WTC11 (cell line): Measurements from ENCODE around the gene ESRP2. TPM values are rescaled to one million over a fixed set of nuclear protein-coding genes. Genes with fewer than 3 reads are reported as not detected.

Experiments
- ATAC-seq: fragments of 200-7000 bp; cut with Tn5 transposase; 2 replicates; pipeline ENCODE4 v1.10.0; 2021; ENCODE audit warnings: mild to moderate bottlenecking, moderate library complexity
- CTCF ChIA-PET: fragments of 300-600 bp; sonication (Branson Sonifier 250); formaldehyde crosslinking; loops from one replicate; lab custom pipeline; 2021; ENCODE audit warnings: antibody characterized with exemption; lab: Charles Lee
- POLR2A ChIA-PET: fragments of 350-600 bp; sonication (Branson Sonifier 250); formaldehyde crosslinking; loops from one replicate; lab custom pipeline; 2021; ENCODE audit warnings: antibody characterized with exemption; lab: Charles Lee
- DNase-seq: peaks from one replicate; pipeline ENCODE4 v3.0.0; 2021; ENCODE audit warnings: low spot score
- H3K27ac Mint-ChIP-seq: 2 replicates; pipeline ENCODE4 v1.8.0; 2021; ENCODE audit warnings: mixed read lengths
- H3K27me3 Mint-ChIP-seq: 2 replicates; pipeline ENCODE4 v1.8.0; 2021; ENCODE audit warnings: low read depth, mild to moderate bottlenecking, moderate library complexity, mixed read lengths
- H3K36me3 Mint-ChIP-seq: 2 replicates; pipeline ENCODE4 v1.8.0; 2021; ENCODE audit warnings: mixed read lengths
- H3K4me1 Mint-ChIP-seq: 2 replicates; pipeline ENCODE4 v1.8.0; 2022; ENCODE audit warnings: mixed read lengths
- H3K4me3 Mint-ChIP-seq: 2 replicates; pipeline ENCODE4 v1.8.0; 2021; ENCODE audit warnings: mild to moderate bottlenecking, moderate library complexity, mixed read lengths
- H3K9me3 Mint-ChIP-seq: 2 replicates; pipeline ENCODE4 v1.8.0; 2021; ENCODE audit warnings: mixed read lengths
- CREM ChIP-seq: sonication (generic); formaldehyde crosslinking; IDR thresholded peaks from 2 replicates; pipeline ENCODE4 v1.8.1; 2022; ENCODE audit warnings: mild to moderate bottlenecking, missing genetic modification reagents, moderate library complexity
- E2F5 ChIP-seq: sonication (generic); formaldehyde crosslinking; IDR thresholded peaks from 2 replicates; pipeline ENCODE4 v1.8.1; 2022; ENCODE audit warnings: mild to moderate bottlenecking, moderate library complexity, missing genetic modification reagents
- ELF4 ChIP-seq: sonication (generic); formaldehyde crosslinking; IDR thresholded peaks from 2 replicates; pipeline ENCODE4 v1.8.1; 2022; ENCODE audit warnings: low read depth, mild to moderate bottlenecking, moderate library complexity, missing genetic modification reagents
- EMX1 ChIP-seq: fragments of 250-450 bp; sonication (Bioruptor Pico); IDR thresholded peaks from 2 replicates; pipeline ENCODE4 v1.8.0; 2021; ENCODE audit warnings: mild to moderate bottlenecking
- ESRRA ChIP-seq: sonication (generic); formaldehyde crosslinking; IDR thresholded peaks from 2 replicates; pipeline ENCODE4 v1.8.1; 2022; ENCODE audit warnings: mild to moderate bottlenecking, missing genetic modification reagents, borderline replicate concordance
- IRF2 ChIP-seq: sonication (generic); formaldehyde crosslinking; IDR thresholded peaks from 2 replicates; pipeline ENCODE4 v1.8.0; 2022; ENCODE audit warnings: low read depth, missing genetic modification reagents, borderline replicate concordance
- MXD4 ChIP-seq: fragments of 250-450 bp; sonication (Bioruptor Pico); IDR thresholded peaks from 2 replicates; pipeline ENCODE4 v1.8.0; 2021; ENCODE audit warnings: mild to moderate bottlenecking, moderate library complexity, borderline replicate concordance
- NFATC4 ChIP-seq: fragments of 250-450 bp; sonication (Bioruptor Pico); IDR thresholded peaks from 2 replicates; pipeline ENCODE4 v1.9.0; 2021; ENCODE audit warnings: mild to moderate bottlenecking
- RORB ChIP-seq: fragments of 250-450 bp; sonication (Bioruptor Pico); IDR thresholded peaks from 2 replicates; pipeline ENCODE4 v1.9.0; 2021; ENCODE audit warnings: mild to moderate bottlenecking
- SOX15 ChIP-seq: fragments of 250-450 bp; sonication (Bioruptor Pico); IDR thresholded peaks from 2 replicates; pipeline ENCODE4 v1.9.0; 2021; ENCODE audit warnings: mild to moderate bottlenecking
- SP1 ChIP-seq: sonication (generic); formaldehyde crosslinking; conservative IDR thresholded peaks from 2 replicates; pipeline ENCODE4 v1.8.1; 2022; ENCODE audit warnings: missing genetic modification reagents
- ZNF121 ChIP-seq: sonication (generic); formaldehyde crosslinking; IDR thresholded peaks from 2 replicates; pipeline ENCODE4 v1.8.0; 2023; ENCODE audit warnings: missing genetic modification reagents
- ZNF512 ChIP-seq: sonication (generic); formaldehyde crosslinking; IDR thresholded peaks from 2 replicates; pipeline ENCODE4 v1.8.1; 2022; ENCODE audit warnings: missing genetic modification reagents, borderline replicate concordance
- ZNF671 ChIP-seq: fragments of 250-450 bp; sonication (Bioruptor Pico); IDR thresholded peaks from 2 replicates; pipeline ENCODE4 v1.8.0; 2021; ENCODE audit warnings: mild to moderate bottlenecking
- total RNA-seq: library from RNA; stranded (reverse); gene quantifications from 3 replicates; pipeline ENCODE4 v1.2.3, GENCODE V29; 2021
- TF ChIP-seq, protein P1 (sequence below): sonication (generic); formaldehyde crosslinking; IDR thresholded peaks from 2 replicates; pipeline ENCODE4 v1.8.1; 2023; ENCODE audit warnings: mild to moderate bottlenecking, missing genetic modification reagents
- TF ChIP-seq, protein P2 (sequence below): sonication (generic); formaldehyde crosslinking; IDR thresholded peaks from 2 replicates; pipeline ENCODE4 v1.8.0; 2023; ENCODE audit warnings: mild to moderate bottlenecking, missing genetic modification reagents
- TF ChIP-seq, protein P3 (sequence below): sonication (generic); formaldehyde crosslinking; IDR thresholded peaks from 2 replicates; pipeline ENCODE4 v1.8.0; 2023; ENCODE audit warnings: missing genetic modification reagents

The ESRP2 gene
- total RNA-seq, 1 experiment from 2014 or later: 55.0 TPM

DNA sequence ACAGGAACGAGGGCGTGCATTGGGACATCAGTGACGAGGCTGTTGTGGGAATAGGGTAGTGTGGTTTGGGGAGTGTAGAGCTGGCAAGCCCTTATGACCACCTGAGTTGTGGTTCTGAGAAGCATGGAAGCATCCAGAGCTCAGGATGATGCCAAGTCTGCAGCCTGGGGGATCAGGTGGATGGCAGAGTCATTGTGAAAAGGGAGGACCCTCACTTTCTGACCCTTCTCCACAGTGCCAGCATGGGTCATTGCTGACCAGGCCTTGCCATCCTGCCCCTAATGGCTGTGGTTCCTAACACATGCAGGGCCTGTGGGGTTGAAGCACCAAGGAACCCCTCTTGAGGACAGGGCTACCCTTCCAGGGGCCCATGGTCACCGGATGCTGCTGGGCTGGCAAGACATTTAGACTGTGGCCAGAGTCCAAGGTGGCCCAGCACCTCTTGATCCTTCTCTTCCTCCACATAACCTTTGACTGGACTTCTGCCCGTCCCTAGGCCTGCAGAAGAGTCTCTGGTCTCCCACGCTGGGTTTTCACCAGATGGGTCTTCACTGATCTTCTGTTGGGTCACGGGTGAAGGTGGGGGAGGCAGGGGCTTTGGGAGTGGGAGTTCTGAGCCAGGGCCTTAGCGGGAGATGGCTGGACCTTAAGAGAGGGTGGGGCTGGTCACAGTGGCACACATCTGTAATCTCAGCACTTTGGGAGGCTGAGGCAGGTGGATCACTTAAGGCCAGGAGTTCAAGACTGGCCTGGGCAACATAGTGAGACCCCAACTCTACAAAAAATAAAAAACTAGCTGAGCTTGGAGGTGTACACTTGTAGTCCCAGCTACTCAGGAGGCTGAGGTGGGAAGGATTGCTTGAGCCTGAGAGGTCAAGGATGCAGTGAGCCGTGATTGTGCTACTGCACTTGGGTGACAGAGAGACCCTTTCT is 7.3 kb upstream of the ESRP2 start:
- ChIA-PET POLR2A (no interaction called here), CTCF (interaction anchor here (0.6 to 3.4 kb wide), 4 partner anchors 21 to 202 kb away, joined by 3 to 28 read pairs (median 12); partner anchors contain the start of gene SLC7A6)
- Mint-ChIP-seq H3K4me3 (peak overlapping the region; percentile 97), H3K36me3 (no peaks in the 10 kb centered on the region), H3K27me3 (peaks cover 51% of the 10 kb centered on the region), H3K9me3 (no peaks in the 10 kb centered on the region), H3K4me1 (peaks cover 9% of the 10 kb centered on the region), H3K27ac (no peak overlapping the region)
- ATAC-seq (no peak), DNase-seq (no peak)
- TF ChIP-seq, protein P1, sequence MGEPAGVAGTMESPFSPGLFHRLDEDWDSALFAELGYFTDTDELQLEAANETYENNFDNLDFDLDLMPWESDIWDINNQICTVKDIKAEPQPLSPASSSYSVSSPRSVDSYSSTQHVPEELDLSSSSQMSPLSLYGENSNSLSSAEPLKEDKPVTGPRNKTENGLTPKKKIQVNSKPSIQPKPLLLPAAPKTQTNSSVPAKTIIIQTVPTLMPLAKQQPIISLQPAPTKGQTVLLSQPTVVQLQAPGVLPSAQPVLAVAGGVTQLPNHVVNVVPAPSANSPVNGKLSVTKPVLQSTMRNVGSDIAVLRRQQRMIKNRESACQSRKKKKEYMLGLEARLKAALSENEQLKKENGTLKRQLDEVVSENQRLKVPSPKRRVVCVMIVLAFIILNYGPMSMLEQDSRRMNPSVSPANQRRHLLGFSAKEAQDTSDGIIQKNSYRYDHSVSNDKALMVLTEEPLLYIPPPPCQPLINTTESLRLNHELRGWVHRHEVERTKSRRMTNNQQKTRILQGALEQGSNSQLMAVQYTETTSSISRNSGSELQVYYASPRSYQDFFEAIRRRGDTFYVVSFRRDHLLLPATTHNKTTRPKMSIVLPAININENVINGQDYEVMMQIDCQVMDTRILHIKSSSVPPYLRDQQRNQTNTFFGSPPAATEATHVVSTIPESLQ (CRISPR knock-in tag): no peak
- TF ChIP-seq EMX1 (CRISPR knock-in tag) (no peak), E2F5 (CRISPR knock-in tag) (no peak), MXD4 (no peak), ZNF121 (CRISPR knock-in tag) (0 out of 2 replicates have a peak, but pooled peaks have one; percentile 25), SOX15 (no peak)
- TF ChIP-seq, protein P2, sequence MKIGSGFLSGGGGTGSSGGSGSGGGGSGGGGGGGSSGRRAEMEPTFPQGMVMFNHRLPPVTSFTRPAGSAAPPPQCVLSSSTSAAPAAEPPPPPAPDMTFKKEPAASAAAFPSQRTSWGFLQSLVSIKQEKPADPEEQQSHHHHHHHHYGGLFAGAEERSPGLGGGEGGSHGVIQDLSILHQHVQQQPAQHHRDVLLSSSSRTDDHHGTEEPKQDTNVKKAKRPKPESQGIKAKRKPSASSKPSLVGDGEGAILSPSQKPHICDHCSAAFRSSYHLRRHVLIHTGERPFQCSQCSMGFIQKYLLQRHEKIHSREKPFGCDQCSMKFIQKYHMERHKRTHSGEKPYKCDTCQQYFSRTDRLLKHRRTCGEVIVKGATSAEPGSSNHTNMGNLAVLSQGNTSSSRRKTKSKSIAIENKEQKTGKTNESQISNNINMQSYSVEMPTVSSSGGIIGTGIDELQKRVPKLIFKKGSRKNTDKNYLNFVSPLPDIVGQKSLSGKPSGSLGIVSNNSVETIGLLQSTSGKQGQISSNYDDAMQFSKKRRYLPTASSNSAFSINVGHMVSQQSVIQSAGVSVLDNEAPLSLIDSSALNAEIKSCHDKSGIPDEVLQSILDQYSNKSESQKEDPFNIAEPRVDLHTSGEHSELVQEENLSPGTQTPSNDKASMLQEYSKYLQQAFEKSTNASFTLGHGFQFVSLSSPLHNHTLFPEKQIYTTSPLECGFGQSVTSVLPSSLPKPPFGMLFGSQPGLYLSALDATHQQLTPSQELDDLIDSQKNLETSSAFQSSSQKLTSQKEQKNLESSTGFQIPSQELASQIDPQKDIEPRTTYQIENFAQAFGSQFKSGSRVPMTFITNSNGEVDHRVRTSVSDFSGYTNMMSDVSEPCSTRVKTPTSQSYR (CRISPR knock-in tag): no peak

DNA sequence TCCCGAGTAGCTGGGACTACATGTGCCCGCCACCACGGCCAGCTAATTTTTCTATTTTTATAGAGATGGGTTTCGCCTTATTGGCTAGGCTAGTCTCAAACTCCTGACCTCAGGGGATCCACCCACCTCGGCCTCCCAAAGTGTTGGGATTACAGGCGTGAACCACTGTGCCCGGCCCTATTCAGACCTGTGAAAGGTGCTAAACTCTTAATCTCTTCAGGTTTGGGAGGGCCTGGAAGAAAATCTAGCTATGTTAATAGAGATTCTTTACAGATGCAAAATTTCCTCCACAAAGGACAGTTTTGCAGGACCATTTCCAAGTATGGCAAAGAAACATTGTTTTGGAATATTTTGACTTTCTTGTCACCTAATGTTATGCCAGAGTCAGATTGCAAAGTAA is 6.2 kb upstream of the ESRP2 start:
- no peak overlapping the region for H3K4me3 Mint-ChIP-seq
- H3K27me3 Mint-ChIP-seq: peaks cover 51% of the 10 kb centered on the region
- ChIA-PET POLR2A (no interaction called here), CTCF (interaction anchor here (0.7 to 3.4 kb wide), 4 partner anchors 20 to 401 kb away, joined by 3 to 13 read pairs (median 4); partner anchors contain the start of gene SLC7A6)
- TF ChIP-seq SOX15: no peak
- no peak for TF ChIP-seq ZNF671 (CRISPR knock-in tag)
- no peak for TF ChIP-seq NFATC4 (CRISPR knock-in tag)
- no peak for TF ChIP-seq ZNF512 (CRISPR knock-in tag)
- no peak for TF ChIP-seq RORB (CRISPR knock-in tag)
- TF ChIP-seq SP1 (CRISPR knock-in tag): no peak
- TF ChIP-seq IRF2: no peak
- TF ChIP-seq ESRRA (CRISPR knock-in tag): no peak
- TF ChIP-seq CREM (CRISPR knock-in tag): no peak
- TF ChIP-seq, protein P3, sequence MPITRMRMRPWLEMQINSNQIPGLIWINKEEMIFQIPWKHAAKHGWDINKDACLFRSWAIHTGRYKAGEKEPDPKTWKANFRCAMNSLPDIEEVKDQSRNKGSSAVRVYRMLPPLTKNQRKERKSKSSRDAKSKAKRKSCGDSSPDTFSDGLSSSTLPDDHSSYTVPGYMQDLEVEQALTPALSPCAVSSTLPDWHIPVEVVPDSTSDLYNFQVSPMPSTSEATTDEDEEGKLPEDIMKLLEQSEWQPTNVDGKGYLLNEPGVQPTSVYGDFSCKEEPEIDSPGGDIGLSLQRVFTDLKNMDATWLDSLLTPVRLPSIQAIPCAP (CRISPR knock-in tag): no peak
- TF ChIP-seq ELF4 (CRISPR knock-in tag): no peak
- no peak overlapping the region for H3K27ac Mint-ChIP-seq
- ATAC-seq (no peak), DNase-seq (no peak)
- H3K9me3 Mint-ChIP-seq: no peaks in the 10 kb centered on the region
- peaks cover 11% of the 10 kb centered on the region for H3K4me1 Mint-ChIP-seq
- no peaks in the 10 kb centered on the region for H3K36me3 Mint-ChIP-seq
